Measurements from ENCODE around the gene NANP.
"Not testable (repeated sequence)": the region's sequence is repeated elsewhere in the genome, so short reads cannot be mapped to it uniquely, and the experiment has no call there.

NANP gene

GRCh38 chr20:25592135-25592852 lies 31.5 kb downstream of the NANP start:
- CTCF ChIA-PET: interaction anchor here (0.6 kb wide), 2 partner anchors 113 to 1237 kb away, joined by 4 to 8 read pairs; no protein-coding TSS in a partner anchor
- DNase-seq (ENCODE audit: low spot score): no peak
- H3K27ac ChIP-seq: no peak overlapping the region
- POLR2A ChIA-PET (ENCODE audit: low non-redundant PET): no interaction called here
- TF ChIP-seq, protein P1, sequence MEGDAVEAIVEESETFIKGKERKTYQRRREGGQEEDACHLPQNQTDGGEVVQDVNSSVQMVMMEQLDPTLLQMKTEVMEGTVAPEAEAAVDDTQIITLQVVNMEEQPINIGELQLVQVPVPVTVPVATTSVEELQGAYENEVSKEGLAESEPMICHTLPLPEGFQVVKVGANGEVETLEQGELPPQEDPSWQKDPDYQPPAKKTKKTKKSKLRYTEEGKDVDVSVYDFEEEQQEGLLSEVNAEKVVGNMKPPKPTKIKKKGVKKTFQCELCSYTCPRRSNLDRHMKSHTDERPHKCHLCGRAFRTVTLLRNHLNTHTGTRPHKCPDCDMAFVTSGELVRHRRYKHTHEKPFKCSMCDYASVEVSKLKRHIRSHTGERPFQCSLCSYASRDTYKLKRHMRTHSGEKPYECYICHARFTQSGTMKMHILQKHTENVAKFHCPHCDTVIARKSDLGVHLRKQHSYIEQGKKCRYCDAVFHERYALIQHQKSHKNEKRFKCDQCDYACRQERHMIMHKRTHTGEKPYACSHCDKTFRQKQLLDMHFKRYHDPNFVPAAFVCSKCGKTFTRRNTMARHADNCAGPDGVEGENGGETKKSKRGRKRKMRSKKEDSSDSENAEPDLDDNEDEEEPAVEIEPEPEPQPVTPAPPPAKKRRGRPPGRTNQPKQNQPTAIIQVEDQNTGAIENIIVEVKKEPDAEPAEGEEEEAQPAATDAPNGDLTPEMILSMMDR (conservative IDR thresholded peaks at IDR 0.05; ENCODE audit: low read depth): no peak

- H3K27ac ChIP-seq; DNase-seq (ENCODE audit: low spot score); POLR2A ChIA-PET (ENCODE audit: low non-redundant PET); CTCF ChIA-PET: not testable (repeated sequence)
Measured at GRCh38 chr20:25590778-25591177, 33.0 kb downstream of the NANP start.

GRCh38 chr20:25588491-25588890 lies 35.3 kb downstream of the NANP start:
- CTCF ChIA-PET: no interaction called here
- TF ChIP-seq, protein P1 (conservative IDR thresholded peaks at IDR 0.05; ENCODE audit: low read depth): no peak
- H3K27ac ChIP-seq: no peak overlapping the region
- POLR2A ChIA-PET (ENCODE audit: low non-redundant PET): no interaction called here
- DNase-seq (ENCODE audit: low spot score): no peak

- TF ChIP-seq, protein P1 (conservative IDR thresholded peaks at IDR 0.05; ENCODE audit: low read depth): no peak
- ChIA-PET POLR2A (ENCODE audit: low non-redundant PET) (no interaction called here), CTCF (no interaction called here)
- no peak for DNase-seq (ENCODE audit: low spot score)
- H3K27ac ChIP-seq: no peak overlapping the region
Measured at GRCh38 chr20:25587536-25587935, 36.3 kb downstream of the NANP start.

- ChIA-PET CTCF (no interaction called here), POLR2A (ENCODE audit: low non-redundant PET) (no interaction called here)
- DNase-seq (ENCODE audit: low spot score): no peak
- no peak overlapping the region for H3K27ac ChIP-seq
- TF ChIP-seq, protein P1 (conservative IDR thresholded peaks at IDR 0.05; ENCODE audit: low read depth): no peak
Measured at GRCh38 chr20:25586877-25587276, 36.9 kb downstream of the NANP start.

- TF ChIP-seq, protein P1 (conservative IDR thresholded peaks at IDR 0.05; ENCODE audit: low read depth): no peak
- peak within 1 kb of the TSS; percentile 78 for H3K27ac ChIP-seq
- POLR2A ChIA-PET (ENCODE audit: low non-redundant PET): no interaction called here
- DNase-seq (ENCODE audit: low spot score): peak; percentile 71
- CTCF ChIA-PET: interaction anchor here (1.1 kb wide), 1 partner anchor 37 kb away, joined by 4 read pairs; no protein-coding TSS in a partner anchor
Measured at GRCh38 chr20:25584905-25585704, 38.7 kb downstream of the NANP start, which contains the start of gene NINL. Gene NINL (minus strand): TSS chr20:25585531. CDS start chr20:25526587, 58,944 bp downstream.

GRCh38 chr20:25583607-25584006 lies 40.2 kb downstream of the NANP start:
- CTCF ChIA-PET; DNase-seq (ENCODE audit: low spot score); H3K27ac ChIP-seq; POLR2A ChIA-PET (ENCODE audit: low non-redundant PET): not testable (repeated sequence)

Measured in RWPE1 (cell line).